Measurements from ENCODE around the gene FGF2. TPM values are rescaled to one million over a fixed set of nuclear protein-coding genes. Genes with fewer than 3 reads are reported as not detected.
A peak's percentile ranks its signal among the peaks of the same experiment; 100 is the strongest.

The FGF2 gene
- total RNA-seq, 1 donor = 86.5 TPM

DNA sequence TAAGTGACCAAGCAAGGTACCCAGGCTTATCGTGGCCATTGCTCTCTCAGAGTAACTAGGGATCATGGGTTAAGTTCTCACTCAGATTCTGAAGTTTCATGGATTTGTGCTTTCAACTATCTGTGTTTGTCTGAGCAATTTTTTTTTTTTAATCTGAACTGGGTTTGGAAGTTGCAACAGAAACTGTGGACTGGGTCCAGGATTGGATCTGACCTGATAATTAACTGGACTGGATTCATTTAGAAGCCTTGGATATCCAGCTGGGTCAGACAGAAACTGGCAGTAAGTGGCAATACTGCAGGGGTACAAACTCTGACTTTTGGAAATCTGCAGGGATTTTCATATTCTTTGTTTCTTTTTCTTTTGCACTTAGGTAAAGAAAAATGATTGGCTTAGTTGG lies 38.7 kb upstream of the FGF2 start:
- Histone ChIP-seq H3K4me3 (ENCODE audit: insufficient read depth, low read length) (no peak overlapping the region), H3K79me2 (ENCODE audit: insufficient read depth, low read length) (no peaks in the 10 kb centered on the region), H4K20me1 (ENCODE audit: insufficient read depth, low read length) (no peaks in the 10 kb centered on the region), H3K27ac (ENCODE audit: low read depth, low read length) (no peak overlapping the region), H3K36me3 (ENCODE audit: insufficient read depth, low read length) (no peaks in the 10 kb centered on the region), H3K9me3 (ENCODE audit: low read depth, low read length) (no peaks in the 10 kb centered on the region), H3K4me2 (ENCODE audit: insufficient read depth, low read length) (no peak overlapping the region), H3K4me1 (ENCODE audit: insufficient read depth, low read length) (peaks cover 22% of the 10 kb centered on the region), H3K27me3 (ENCODE audit: insufficient read depth, low read length) (no peaks in the 10 kb centered on the region), H2AFZ (ENCODE audit: low read length) (peak overlapping the region; percentile 23)
- TF ChIP-seq, protein P1, sequence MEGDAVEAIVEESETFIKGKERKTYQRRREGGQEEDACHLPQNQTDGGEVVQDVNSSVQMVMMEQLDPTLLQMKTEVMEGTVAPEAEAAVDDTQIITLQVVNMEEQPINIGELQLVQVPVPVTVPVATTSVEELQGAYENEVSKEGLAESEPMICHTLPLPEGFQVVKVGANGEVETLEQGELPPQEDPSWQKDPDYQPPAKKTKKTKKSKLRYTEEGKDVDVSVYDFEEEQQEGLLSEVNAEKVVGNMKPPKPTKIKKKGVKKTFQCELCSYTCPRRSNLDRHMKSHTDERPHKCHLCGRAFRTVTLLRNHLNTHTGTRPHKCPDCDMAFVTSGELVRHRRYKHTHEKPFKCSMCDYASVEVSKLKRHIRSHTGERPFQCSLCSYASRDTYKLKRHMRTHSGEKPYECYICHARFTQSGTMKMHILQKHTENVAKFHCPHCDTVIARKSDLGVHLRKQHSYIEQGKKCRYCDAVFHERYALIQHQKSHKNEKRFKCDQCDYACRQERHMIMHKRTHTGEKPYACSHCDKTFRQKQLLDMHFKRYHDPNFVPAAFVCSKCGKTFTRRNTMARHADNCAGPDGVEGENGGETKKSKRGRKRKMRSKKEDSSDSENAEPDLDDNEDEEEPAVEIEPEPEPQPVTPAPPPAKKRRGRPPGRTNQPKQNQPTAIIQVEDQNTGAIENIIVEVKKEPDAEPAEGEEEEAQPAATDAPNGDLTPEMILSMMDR (IDR thresholded peaks at IDR 0.05; ENCODE audit: extremely low read depth, low read depth, low read length) = no peak
- no peak for DNase-seq (ENCODE audit: insufficient read length, low spot score, missing footprints)

DNA sequence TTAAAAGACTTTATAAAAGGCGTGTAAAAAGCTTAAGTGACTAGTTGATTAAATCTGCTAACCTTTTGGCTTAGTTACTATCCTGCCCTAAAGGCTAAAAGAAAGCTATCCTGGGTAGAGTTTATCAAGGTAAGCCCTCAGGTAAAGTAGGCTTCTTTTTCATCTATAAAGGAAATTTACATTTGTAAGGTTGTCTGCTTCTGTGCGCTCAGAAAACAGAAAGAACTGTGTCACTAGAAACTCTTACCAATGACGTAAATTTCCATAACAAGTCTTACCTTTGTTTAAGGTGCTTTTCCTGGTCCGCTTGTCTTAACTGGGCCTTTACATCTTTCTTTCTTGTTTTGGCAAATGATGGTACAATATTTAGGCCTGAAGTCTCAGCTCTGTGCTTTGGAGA lies 37.7 kb upstream of the FGF2 start:
- no peaks in the 10 kb centered on the region for H3K79me2 ChIP-seq (ENCODE audit: insufficient read depth, low read length)
- H3K9me3 ChIP-seq (ENCODE audit: low read depth, low read length) = no peaks in the 10 kb centered on the region
- H2AFZ ChIP-seq (ENCODE audit: low read length) = no peak overlapping the region
- H3K27me3 ChIP-seq (ENCODE audit: insufficient read depth, low read length) = no peaks in the 10 kb centered on the region
- H3K4me1 ChIP-seq (ENCODE audit: insufficient read depth, low read length) = peaks cover 13% of the 10 kb centered on the region
- H3K4me2 ChIP-seq (ENCODE audit: insufficient read depth, low read length) = no peak overlapping the region
- TF ChIP-seq, protein P1 (IDR thresholded peaks at IDR 0.05; ENCODE audit: extremely low read depth, low read depth, low read length) = no peak
- no peak overlapping the region for H3K4me3 ChIP-seq (ENCODE audit: insufficient read depth, low read length)
- no peak overlapping the region for H3K27ac ChIP-seq (ENCODE audit: low read depth, low read length)
- no peaks in the 10 kb centered on the region for H4K20me1 ChIP-seq (ENCODE audit: insufficient read depth, low read length)
- DNase-seq (ENCODE audit: insufficient read length, low spot score, missing footprints) = no peak
- H3K36me3 ChIP-seq (ENCODE audit: insufficient read depth, low read length) = no peaks in the 10 kb centered on the region

- no peak overlapping the region for H3K4me3 ChIP-seq (ENCODE audit: insufficient read depth, low read length)
- H3K79me2 ChIP-seq (ENCODE audit: insufficient read depth, low read length) = no peaks in the 10 kb centered on the region
- H2AFZ ChIP-seq (ENCODE audit: low read length) = no peak overlapping the region
- TF ChIP-seq, protein P1 (IDR thresholded peaks at IDR 0.05; ENCODE audit: extremely low read depth, low read depth, low read length) = no peak
- no peaks in the 10 kb centered on the region for H4K20me1 ChIP-seq (ENCODE audit: insufficient read depth, low read length)
- H3K36me3 ChIP-seq (ENCODE audit: insufficient read depth, low read length) = no peaks in the 10 kb centered on the region
- no peaks in the 10 kb centered on the region for H3K9me3 ChIP-seq (ENCODE audit: low read depth, low read length)
- DNase-seq (ENCODE audit: insufficient read length, low spot score, missing footprints) = no peak
- no peaks in the 10 kb centered on the region for H3K27me3 ChIP-seq (ENCODE audit: insufficient read depth, low read length)
- H3K27ac ChIP-seq (ENCODE audit: low read depth, low read length) = no peak overlapping the region
- no peak overlapping the region for H3K4me2 ChIP-seq (ENCODE audit: insufficient read depth, low read length)
- H3K4me1 ChIP-seq (ENCODE audit: insufficient read depth, low read length) = peaks cover 26% of the 10 kb centered on the region
Measured at GRCh38 chr4:122793811-122794210, 32.8 kb upstream of the FGF2 start.

- no peaks in the 10 kb centered on the region for H3K9me3 ChIP-seq (ENCODE audit: low read depth, low read length)
- H3K27ac ChIP-seq (ENCODE audit: low read depth, low read length) = peak overlapping the region; percentile 71
- peak overlapping the region; percentile 73 for H3K4me2 ChIP-seq (ENCODE audit: insufficient read depth, low read length)
- DNase-seq (ENCODE audit: insufficient read length, low spot score, missing footprints) = no peak
- H2AFZ ChIP-seq (ENCODE audit: low read length) = peak overlapping the region; percentile 11
- no peaks in the 10 kb centered on the region for H4K20me1 ChIP-seq (ENCODE audit: insufficient read depth, low read length)
- TF ChIP-seq, protein P1 (IDR thresholded peaks at IDR 0.05; ENCODE audit: extremely low read depth, low read depth, low read length) = no peak
- no peak overlapping the region for H3K4me3 ChIP-seq (ENCODE audit: insufficient read depth, low read length)
- H3K79me2 ChIP-seq (ENCODE audit: insufficient read depth, low read length) = no peaks in the 10 kb centered on the region
- no peaks in the 10 kb centered on the region for H3K36me3 ChIP-seq (ENCODE audit: insufficient read depth, low read length)
- peaks cover 28% of the 10 kb centered on the region for H3K4me1 ChIP-seq (ENCODE audit: insufficient read depth, low read length)
- H3K27me3 ChIP-seq (ENCODE audit: insufficient read depth, low read length) = no peaks in the 10 kb centered on the region
Measured at GRCh38 chr4:122796801-122797404, 29.7 kb upstream of the FGF2 start.
